Measurements from ENCODE around the gene RAPH1.
"Not testable (repeated sequence)": the region's sequence is repeated elsewhere in the genome, so short reads cannot be mapped to it uniquely, and the experiment has no call there.

RAPH1 gene

GRCh38 chr2:203543898-203544328, 8.8 kb upstream of the RAPH1 start:
- DNase-seq, result no peak

GRCh38 chr2:203540598-203540997, 5.5 kb upstream of the RAPH1 start:
- DNase-seq, result not testable (repeated sequence)

- DNase-seq, result not testable (repeated sequence)
Observed at GRCh38 chr2:203538237-203538636, 3.1 kb upstream of the RAPH1 start.

- DNase-seq, result not testable (repeated sequence)
Observed at GRCh38 chr2:203536586-203536951, 1.5 kb upstream of the RAPH1 start.

GRCh38 chr2:203535784-203536585, 884 bp upstream of the RAPH1 start:
- DNase-seq, result no peak

- DNase-seq, result no peak
Observed at GRCh38 chr2:203534621-203535077, 452 bp downstream of the RAPH1 start.

- DNase-seq, result no peak
Observed at GRCh38 chr2:203533676-203534591, 1.2 kb downstream of the RAPH1 start.

- no peak for DNase-seq
Observed at GRCh38 chr2:203532957-203533658, 2.0 kb downstream of the RAPH1 start.

GRCh38 chr2:203527719-203528118, 7.4 kb downstream of the RAPH1 start:
- DNase-seq, result no peak

GRCh38 chr2:203513268-203513667, 21.8 kb downstream of the RAPH1 start:
- not testable (repeated sequence) for DNase-seq

GRCh38 chr2:203510941-203511305, 24.2 kb downstream of the RAPH1 start:
- DNase-seq, result no peak

- no peak for DNase-seq
Observed at GRCh38 chr2:203510256-203510940, 24.7 kb downstream of the RAPH1 start.

GRCh38 chr2:203503460-203503859, 31.6 kb downstream of the RAPH1 start:
- not testable (repeated sequence) for DNase-seq

- DNase-seq, result no peak
Observed at GRCh38 chr2:203501873-203502272, 33.2 kb downstream of the RAPH1 start.

GRCh38 chr2:203500951-203501350, 34.1 kb downstream of the RAPH1 start:
- DNase-seq, result no peak

- DNase-seq, result no peak
Observed at GRCh38 chr2:203500297-203500696, 34.8 kb downstream of the RAPH1 start.

- no peak for DNase-seq
Observed at GRCh38 chr2:203498161-203498560, 36.9 kb downstream of the RAPH1 start.

GRCh38 chr2:203492965-203493364, 42.1 kb downstream of the RAPH1 start:
- no peak for DNase-seq

GRCh38 chr2:203490391-203490790, 44.7 kb downstream of the RAPH1 start:
- DNase-seq, result no peak

- DNase-seq, result no peak
Observed at GRCh38 chr2:203489531-203489930, 45.6 kb downstream of the RAPH1 start.

- no peak for DNase-seq
Observed at GRCh38 chr2:203484266-203485112, 50.6 kb downstream of the RAPH1 start.

GRCh38 chr2:203480623-203481022, 54.5 kb downstream of the RAPH1 start:
- DNase-seq, result no peak
